Keratinocyte (primary cell): ENCODE data around the gene PWWP2B. TPM values are rescaled to one million over a fixed set of nuclear protein-coding genes. Genes with fewer than 3 reads are reported as not detected.

ENCODE experiments used
- DNase-seq: peaks from one replicate; pipeline ENCODE4 v3.0.0-alpha.2; 2011; ENCODE audit warnings: low read depth, missing footprints, low spot score
- FAIRE-seq: peaks from 2 replicates; lab custom pipeline; 2011; peaks lifted over from hg19 to GRCh38; lab: Jason Lieb, UNC
- H2AFZ ChIP-seq: 2 replicates; pipeline ENCODE4 v1.6.0; 2012; ENCODE audit warnings: low read length, control low read depth, inconsistent platforms; ENCODE audit not compliant: control insufficient read depth
- H3K27ac ChIP-seq: 2 replicates; pipeline ENCODE4 v1.5.1; 2011; ENCODE audit warnings: low read length; ENCODE audit not compliant: control insufficient read depth, insufficient read depth
- H3K27me3 ChIP-seq: 3 replicates; pipeline ENCODE4 v1.6.0; 2011; ENCODE audit warnings: low read length; ENCODE audit not compliant: control insufficient read depth, insufficient read depth; ENCODE audit errors: extremely low read depth
- H3K36me3 ChIP-seq, 2 experiments: 2 replicates in 1 of 2; 3 replicates in 1 of 2; pipeline ENCODE4 v1.5.1; 2011; ENCODE audit warnings: low read length in 2 of 2, mild to moderate bottlenecking in 1 of 2; ENCODE audit not compliant: control insufficient read depth in 2 of 2, insufficient read depth in 2 of 2; ENCODE audit errors: extremely low read depth in 1 of 2
- H3K4me1 ChIP-seq: 3 replicates; pipeline ENCODE4 v1.5.1; 2011; ENCODE audit warnings: low read length; ENCODE audit not compliant: control insufficient read depth, insufficient read depth; ENCODE audit errors: extremely low read depth
- H3K4me2 ChIP-seq: 3 replicates; pipeline ENCODE4 v1.6.0; 2011; ENCODE audit warnings: low read depth, low read length; ENCODE audit not compliant: control insufficient read depth, insufficient read depth; ENCODE audit errors: extremely low read depth
- H3K4me3 ChIP-seq, 3 experiments: fragments of 200-600 bp in 1 of 3; sonication (generic) in 1 of 3; 2 replicates in 2 of 3; 3 replicates in 1 of 3; pipeline ENCODE4 v1.5.1; 2011 to 2016; ENCODE audit warnings: low read length in 3 of 3, mild to moderate bottlenecking in 3 of 3, control low read depth in 2 of 3, inconsistent platforms in 1 of 3, low read depth in 1 of 3, mixed read lengths in 1 of 3, mixed run types in 1 of 3, moderate library complexity in 1 of 3; ENCODE audit not compliant: control insufficient read depth in 2 of 3, insufficient read depth in 2 of 3; ENCODE audit errors: extremely low read depth in 1 of 3
- H3K79me2 ChIP-seq: 2 replicates; pipeline ENCODE4 v1.6.0; 2012; ENCODE audit warnings: low read length; ENCODE audit not compliant: control insufficient read depth, insufficient read depth
- H3K9ac ChIP-seq: 3 replicates; pipeline ENCODE4 v1.6.0; 2011; ENCODE audit warnings: low read length; ENCODE audit not compliant: control insufficient read depth, insufficient read depth; ENCODE audit errors: extremely low read depth
- H3K9me1 ChIP-seq: 3 replicates; pipeline ENCODE4 v1.6.0; 2011; ENCODE audit warnings: low read length; ENCODE audit not compliant: control insufficient read depth, insufficient read depth; ENCODE audit errors: extremely low read depth
- H3K9me3 ChIP-seq: 2 replicates; pipeline ENCODE4 v1.5.1; 2012; ENCODE audit warnings: low read depth, low read length; ENCODE audit not compliant: control insufficient read depth
- H4K20me1 ChIP-seq: 3 replicates; pipeline ENCODE4 v1.6.0; 2011; ENCODE audit warnings: low read length; ENCODE audit not compliant: control insufficient read depth, insufficient read depth; ENCODE audit errors: extremely low read depth
- EZH2 ChIP-seq: IDR thresholded peaks from one replicate; pipeline ENCODE4 v1.6.1; 2012; ENCODE audit warnings: inconsistent platforms, mild to moderate bottlenecking, low read length, moderate library complexity
- dilution Hi-C: fragments of 300-500 bp; cut with MboI; formaldehyde crosslinking; loops from one replicate; pipeline ENCODE4 v1.7.0; 2020; ENCODE audit warnings: low sequenced_read_pairs; ENCODE audit not compliant: extremely low pct_ligation_motif_present
- polyA plus RNA-seq, 5 experiments: library from polyadenylated mRNA; depleted of rRNA in 3 of 5; stranded (reverse) in 3 of 5; stranded (forward) in 1 of 5; unstranded in 1 of 5; fragments of >200 nt; gene quantifications; 1 replicate in 1 of 5; 2 replicates in 3 of 5; 3 replicates in 1 of 5; pipeline versions ENCODE4 v1.2.1 to v1.2.3, GENCODE V29; 2011 to 2012; ENCODE audit warnings: missing spikeins in 2 of 5, low read depth in 1 of 5, low replicate concordance in 1 of 5
- TF ChIP-seq, protein P1 (sequence below), 3 experiments: IDR thresholded peaks in 1 of 3; conservative IDR thresholded peaks in 1 of 3; optimal IDR thresholded peaks in 1 of 3; 2 replicates in 2 of 3; 3 replicates in 1 of 3; pipeline versions ENCODE3 to v1.5.1; 2011; ENCODE audit warnings: low read length in 3 of 3, mild to moderate bottlenecking in 3 of 3, moderate library complexity in 2 of 3, control low read depth in 1 of 3, inconsistent platforms in 1 of 3; ENCODE audit not compliant: insufficient read depth in 2 of 3; ENCODE audit errors: extremely low read depth in 1 of 3

The PWWP2B gene
- polyA plus RNA-seq, 1 donor (not counting 4 experiments of a cell fraction or from before 2014, with no cell fraction given), result 3.1 TPM

DNA sequence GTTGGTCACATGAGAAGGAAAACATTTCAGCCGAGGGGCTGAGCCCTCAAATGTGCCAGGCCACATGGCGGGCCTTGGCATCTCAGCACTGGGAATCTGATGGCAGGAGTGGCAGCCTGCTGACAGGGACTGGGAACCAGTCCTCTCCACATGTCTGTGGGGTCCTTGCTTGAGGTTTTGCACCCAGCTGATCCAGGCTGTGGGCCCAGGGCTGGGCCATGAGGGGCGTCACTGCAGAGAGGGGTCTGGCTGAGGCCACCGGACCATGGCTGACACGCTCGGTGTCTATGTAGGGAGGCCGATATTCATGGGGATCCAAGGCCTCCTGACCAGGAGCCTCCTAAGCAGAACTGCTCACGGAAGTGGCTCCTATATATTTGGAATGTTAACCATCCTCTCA, 31.0 kb upstream of the PWWP2B start:
- Histone ChIP-seq H3K4me1 (no peaks in the 10 kb centered on the region), H3K9me1 (no peaks in the 10 kb centered on the region), H3K4me3 (no peak overlapping the region), H2AFZ (no peak overlapping the region), H3K36me3 (no peaks in the 10 kb centered on the region), H3K79me2 (no peaks in the 10 kb centered on the region), H3K27ac (no peak overlapping the region), H3K9ac (no peak overlapping the region), H3K4me2 (no peak overlapping the region), H3K27me3 (no peaks in the 10 kb centered on the region), H3K9me3 (peaks cover 2% of the 10 kb centered on the region), H4K20me1 (no peaks in the 10 kb centered on the region)
- dilution Hi-C loops, result no loop called here
- TF ChIP-seq, protein P1, sequence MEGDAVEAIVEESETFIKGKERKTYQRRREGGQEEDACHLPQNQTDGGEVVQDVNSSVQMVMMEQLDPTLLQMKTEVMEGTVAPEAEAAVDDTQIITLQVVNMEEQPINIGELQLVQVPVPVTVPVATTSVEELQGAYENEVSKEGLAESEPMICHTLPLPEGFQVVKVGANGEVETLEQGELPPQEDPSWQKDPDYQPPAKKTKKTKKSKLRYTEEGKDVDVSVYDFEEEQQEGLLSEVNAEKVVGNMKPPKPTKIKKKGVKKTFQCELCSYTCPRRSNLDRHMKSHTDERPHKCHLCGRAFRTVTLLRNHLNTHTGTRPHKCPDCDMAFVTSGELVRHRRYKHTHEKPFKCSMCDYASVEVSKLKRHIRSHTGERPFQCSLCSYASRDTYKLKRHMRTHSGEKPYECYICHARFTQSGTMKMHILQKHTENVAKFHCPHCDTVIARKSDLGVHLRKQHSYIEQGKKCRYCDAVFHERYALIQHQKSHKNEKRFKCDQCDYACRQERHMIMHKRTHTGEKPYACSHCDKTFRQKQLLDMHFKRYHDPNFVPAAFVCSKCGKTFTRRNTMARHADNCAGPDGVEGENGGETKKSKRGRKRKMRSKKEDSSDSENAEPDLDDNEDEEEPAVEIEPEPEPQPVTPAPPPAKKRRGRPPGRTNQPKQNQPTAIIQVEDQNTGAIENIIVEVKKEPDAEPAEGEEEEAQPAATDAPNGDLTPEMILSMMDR (optimal IDR thresholded peaks at IDR 0.05 in 1 of 3, IDR thresholded peaks at IDR 0.05 in 1 of 3, conservative IDR thresholded peaks at IDR 0.05 in 1 of 3; ENCODE audit: extremely low read depth in 1 of 3, insufficient read depth in 2 of 3, low read length in 3 of 3), result no peak
- FAIRE-seq (no peak), DNase-seq (no peak)

- no peak for TF ChIP-seq EZH2
- TF ChIP-seq, protein P1 (optimal IDR thresholded peaks at IDR 0.05 in 1 of 3, IDR thresholded peaks at IDR 0.05 in 1 of 3, conservative IDR thresholded peaks at IDR 0.05 in 1 of 3; ENCODE audit: extremely low read depth in 1 of 3, insufficient read depth in 2 of 3, low read length in 3 of 3), result no peak
- dilution Hi-C loops, result no loop called here
- no peak overlapping the region for H3K27ac ChIP-seq
- no peaks in the 10 kb centered on the region for H4K20me1 ChIP-seq
- no peaks in the 10 kb centered on the region for H3K4me1 ChIP-seq
- H3K4me3 ChIP-seq, result no peak overlapping the region
- no peaks in the 10 kb centered on the region for H3K79me2 ChIP-seq
- no peak overlapping the region for H2AFZ ChIP-seq
- H3K9me1 ChIP-seq, result no peaks in the 10 kb centered on the region
- no peak overlapping the region for H3K9ac ChIP-seq
- FAIRE-seq, result no peak
- H3K9me3 ChIP-seq, result peaks cover 2% of the 10 kb centered on the region
- H3K27me3 ChIP-seq, result no peaks in the 10 kb centered on the region
- H3K36me3 ChIP-seq, result no peaks in the 10 kb centered on the region
- H3K4me2 ChIP-seq, result no peak overlapping the region
- DNase-seq, result no peak
Measured at GRCh38 chr10:132366499-132366898, 30.5 kb upstream of the PWWP2B start.
